HepG2 (cell line): ENCODE data around the gene SURF2. TPM values are rescaled to one million over a fixed set of nuclear protein-coding genes. Genes with fewer than 3 reads are reported as not detected.

Experiments
- ELF1 ChIP-seq: sonication (generic); formaldehyde crosslinking; IDR thresholded peaks from 2 replicates; pipeline ENCODE4 v1.4.0; 2020; ENCODE audit warnings: missing genetic modification reagents
- FOXC1 ChIP-seq: sonication (generic); formaldehyde crosslinking; IDR thresholded peaks from 2 replicates; pipeline ENCODE4 v1.8.0; 2022; ENCODE audit warnings: mild to moderate bottlenecking, missing genetic modification reagents, borderline replicate concordance
- FOXO1 ChIP-seq: sonication (generic); formaldehyde crosslinking; IDR thresholded peaks from 2 replicates; pipeline ENCODE4 v1.4.0; 2020; ENCODE audit warnings: missing genetic modification reagents
- HNF4G ChIP-seq, 2 experiments: sonication (generic) in 1 of 2; formaldehyde crosslinking in 1 of 2; IDR thresholded peaks; 2 replicates each; pipeline versions ENCODE4 v1.4.0 to v1.6.1; 2011 to 2020; ENCODE audit warnings: borderline replicate concordance in 2 of 2, low read depth in 2 of 2, mild to moderate bottlenecking in 2 of 2, low read length in 1 of 2, missing genetic modification reagents in 1 of 2, moderate library complexity in 1 of 2
- HOXA3 ChIP-seq: sonication (generic); formaldehyde crosslinking; IDR thresholded peaks from 2 replicates; pipeline ENCODE4 v1.5.0; 2020; ENCODE audit warnings: missing genetic modification reagents
- IRX3 ChIP-seq: sonication (generic); formaldehyde crosslinking; IDR thresholded peaks from 2 replicates; pipeline ENCODE4 v1.8.1; 2023; ENCODE audit warnings: mild to moderate bottlenecking, low read depth, missing genetic modification reagents, borderline replicate concordance
- MED1 ChIP-seq: sonication (generic); formaldehyde crosslinking; IDR thresholded peaks from 2 replicates; pipeline ENCODE4 v1.4.0; 2020; ENCODE audit warnings: missing genetic modification reagents
- NR2F1 ChIP-seq, 2 experiments: fragments of 450-650 bp in 1 of 2; formaldehyde crosslinking in 1 of 2; IDR thresholded peaks; 2 replicates each; pipeline versions ENCODE4 v1.5.0 to v1.6.1; 2016 to 2020; ENCODE audit warnings: mild to moderate bottlenecking in 1 of 2, missing compliant biosample characterization in 1 of 2, missing genetic modification reagents in 1 of 2, moderate library complexity in 1 of 2
- POLR2AphosphoS5 ChIP-seq: IDR thresholded peaks from 2 replicates; pipeline ENCODE4 v1.6.1; 2012; ENCODE audit warnings: low read depth, low read length
- RARA ChIP-seq: IDR thresholded peaks from 2 replicates; pipeline ENCODE4 v1.6.1; 2016; ENCODE audit warnings: missing genetic modification reagents, missing compliant biosample characterization
- SATB2 ChIP-seq: sonication (generic); formaldehyde crosslinking; IDR thresholded peaks from 2 replicates; pipeline ENCODE4 v1.5.0; 2020; ENCODE audit warnings: missing genetic modification reagents
- ZNF234 ChIP-seq: sonication (generic); formaldehyde crosslinking; conservative IDR thresholded peaks from 2 replicates; pipeline ENCODE4 v1.5.1; 2020; ENCODE audit warnings: mild to moderate bottlenecking, missing genetic modification reagents
- ZNF256 ChIP-seq: sonication (generic); formaldehyde crosslinking; conservative IDR thresholded peaks from 2 replicates; pipeline ENCODE4 v1.4.0; 2020; ENCODE audit warnings: missing genetic modification reagents
- ZNF264 ChIP-seq: sonication (generic); formaldehyde crosslinking; IDR thresholded peaks from 2 replicates; pipeline ENCODE4 v1.4.0; 2020; ENCODE audit warnings: missing genetic modification reagents
- ZNF766 ChIP-seq: sonication (generic); formaldehyde crosslinking; IDR thresholded peaks from 2 replicates; pipeline ENCODE4 v1.5.0; 2020; ENCODE audit warnings: missing genetic modification reagents, borderline replicate concordance
- ZNF772 ChIP-seq: sonication (generic); formaldehyde crosslinking; IDR thresholded peaks from 2 replicates; pipeline ENCODE4 v1.5.0; 2020; ENCODE audit warnings: mild to moderate bottlenecking, missing genetic modification reagents
- ZNF788 ChIP-seq: sonication (generic); formaldehyde crosslinking; IDR thresholded peaks from 2 replicates; pipeline ENCODE4 v1.5.0; 2020; ENCODE audit warnings: mild to moderate bottlenecking, missing genetic modification reagents, borderline replicate concordance
- ZNF850 ChIP-seq: sonication (generic); formaldehyde crosslinking; conservative IDR thresholded peaks from 2 replicates; pipeline ENCODE4 v1.9.0; 2021; ENCODE audit warnings: mild to moderate bottlenecking, missing genetic modification reagents
- polyA plus RNA-seq, 8 experiments: library from polyadenylated mRNA; depleted of rRNA in 3 of 8; stranded (reverse) in 7 of 8; unstranded in 1 of 8; fragments of >200 nt; fragmentation: Illumina TruSeq in 4 of 8; extraction: Trizol in 4 of 8; gene quantifications; 2 replicates each; pipeline versions ENCODE4 v1.2.1 to v1.2.3, GENCODE V29; 2011 to 2016; ENCODE audit warnings: low read depth in 4 of 8, missing spikeins in 1 of 8, mixed read lengths in 1 of 8; ENCODE audit not compliant: insufficient read depth in 1 of 8
- total RNA-seq, 5 experiments: library from RNA; depleted of rRNA; stranded (reverse); fragments of >200 nt; fragmentation: Illumina TruSeq; extraction: Trizol; gene quantifications; 2 replicates each; pipeline ENCODE4 v1.2.3, GENCODE V29; 2016; ENCODE audit warnings: low read depth in 1 of 5
- TF ChIP-seq, protein P1 (sequence below): sonication (generic); formaldehyde crosslinking; IDR thresholded peaks from 2 replicates; pipeline ENCODE4 v1.5.1; 2020; ENCODE audit warnings: missing genetic modification reagents, mild to moderate bottlenecking, borderline replicate concordance
- TF ChIP-seq, protein P2 (sequence below): sonication (generic); formaldehyde crosslinking; conservative IDR thresholded peaks from 2 replicates; pipeline ENCODE4 v1.4.0; 2020; ENCODE audit warnings: missing genetic modification reagents
- TF ChIP-seq, protein P3 (sequence below): sonication (generic); formaldehyde crosslinking; IDR thresholded peaks from 2 replicates; pipeline ENCODE4 v1.4.0; 2020; ENCODE audit warnings: missing genetic modification reagents
- TF ChIP-seq, protein P4 (sequence below): sonication (generic); formaldehyde crosslinking; IDR thresholded peaks from 2 replicates; pipeline ENCODE4 v1.5.0; 2020; ENCODE audit warnings: mild to moderate bottlenecking, missing genetic modification reagents, moderate library complexity

SURF2 gene
- total and polyA plus RNA-seq, 2 of the 13 experiments (the other 11 are each of a cell fraction or from before 2014, with no cell fraction given), result 6.3 to 13.6 TPM

DNA sequence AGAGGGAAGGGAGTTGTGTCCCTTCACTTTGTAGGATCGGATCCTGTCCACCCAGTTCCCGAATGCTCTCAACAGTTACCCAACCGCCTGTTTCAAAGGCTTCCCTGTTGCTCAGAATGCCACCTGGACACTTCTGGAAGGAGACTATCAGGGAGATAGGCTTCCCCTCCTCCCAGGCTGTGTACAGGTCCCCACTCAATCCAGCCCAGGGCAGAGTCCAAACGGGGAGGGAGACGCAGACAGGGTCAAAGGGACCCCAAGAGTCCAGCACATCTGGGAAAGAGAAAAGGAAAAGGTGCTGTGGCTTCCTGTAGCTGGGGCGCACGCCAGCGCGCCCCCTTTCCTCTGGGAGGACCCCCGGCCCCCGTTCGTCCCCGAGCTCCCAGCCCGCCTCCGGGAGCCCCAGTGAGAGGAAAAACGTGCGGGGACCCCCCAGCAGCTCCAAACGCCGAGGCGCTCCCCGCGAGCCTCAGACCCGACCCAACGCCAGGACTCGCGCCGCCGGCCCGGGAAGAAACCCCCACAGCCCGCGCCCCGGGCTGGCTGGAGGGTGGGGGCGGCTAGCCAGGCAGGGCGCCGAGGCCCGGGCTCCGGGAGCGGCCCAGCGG lies 18.9 kb downstream of the SURF2 start (continued):
- TF ChIP-seq ZNF256 (CRISPR knock-in tag), result 0 out of 2 replicates have a peak, but pooled peaks have one; percentile 45
- TF ChIP-seq HOXA3 (CRISPR knock-in tag), result peak; percentile 50; the same call in 1 of the 2 replicates
- TF ChIP-seq, protein P1, sequence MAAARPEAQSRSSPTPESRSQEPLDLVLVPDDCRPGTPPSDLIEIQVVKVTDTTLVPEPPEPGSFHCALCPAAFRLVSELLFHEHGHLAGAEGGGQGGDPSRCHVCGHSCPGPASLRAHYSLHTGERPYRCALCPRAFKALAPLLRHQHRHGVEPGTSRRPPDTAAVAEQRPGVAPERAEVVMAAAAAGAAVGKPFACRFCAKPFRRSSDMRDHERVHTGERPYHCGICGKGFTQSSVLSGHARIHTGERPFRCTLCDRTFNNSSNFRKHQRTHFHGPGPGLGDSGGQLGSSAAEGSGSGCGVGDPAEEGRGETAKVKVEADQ (CRISPR knock-in tag), result no peak
- TF ChIP-seq, protein P2, sequence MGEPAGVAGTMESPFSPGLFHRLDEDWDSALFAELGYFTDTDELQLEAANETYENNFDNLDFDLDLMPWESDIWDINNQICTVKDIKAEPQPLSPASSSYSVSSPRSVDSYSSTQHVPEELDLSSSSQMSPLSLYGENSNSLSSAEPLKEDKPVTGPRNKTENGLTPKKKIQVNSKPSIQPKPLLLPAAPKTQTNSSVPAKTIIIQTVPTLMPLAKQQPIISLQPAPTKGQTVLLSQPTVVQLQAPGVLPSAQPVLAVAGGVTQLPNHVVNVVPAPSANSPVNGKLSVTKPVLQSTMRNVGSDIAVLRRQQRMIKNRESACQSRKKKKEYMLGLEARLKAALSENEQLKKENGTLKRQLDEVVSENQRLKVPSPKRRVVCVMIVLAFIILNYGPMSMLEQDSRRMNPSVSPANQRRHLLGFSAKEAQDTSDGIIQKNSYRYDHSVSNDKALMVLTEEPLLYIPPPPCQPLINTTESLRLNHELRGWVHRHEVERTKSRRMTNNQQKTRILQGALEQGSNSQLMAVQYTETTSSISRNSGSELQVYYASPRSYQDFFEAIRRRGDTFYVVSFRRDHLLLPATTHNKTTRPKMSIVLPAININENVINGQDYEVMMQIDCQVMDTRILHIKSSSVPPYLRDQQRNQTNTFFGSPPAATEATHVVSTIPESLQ, result no peak
- TF ChIP-seq ZNF788 (CRISPR knock-in tag), result peak; percentile 51; the same call in 1 of the 2 replicates
- no peak for TF ChIP-seq NR2F1 (CRISPR knock-in tag; IDR thresholded peaks at IDR 0.05)
- 0 out of 2 replicates have a peak, but pooled peaks have one; percentile 27 for TF ChIP-seq ZNF772
- TF ChIP-seq ELF1 (CRISPR knock-in tag), result peak; percentile 62; the same call in 1 of the 2 replicates
- TF ChIP-seq, protein P3, sequence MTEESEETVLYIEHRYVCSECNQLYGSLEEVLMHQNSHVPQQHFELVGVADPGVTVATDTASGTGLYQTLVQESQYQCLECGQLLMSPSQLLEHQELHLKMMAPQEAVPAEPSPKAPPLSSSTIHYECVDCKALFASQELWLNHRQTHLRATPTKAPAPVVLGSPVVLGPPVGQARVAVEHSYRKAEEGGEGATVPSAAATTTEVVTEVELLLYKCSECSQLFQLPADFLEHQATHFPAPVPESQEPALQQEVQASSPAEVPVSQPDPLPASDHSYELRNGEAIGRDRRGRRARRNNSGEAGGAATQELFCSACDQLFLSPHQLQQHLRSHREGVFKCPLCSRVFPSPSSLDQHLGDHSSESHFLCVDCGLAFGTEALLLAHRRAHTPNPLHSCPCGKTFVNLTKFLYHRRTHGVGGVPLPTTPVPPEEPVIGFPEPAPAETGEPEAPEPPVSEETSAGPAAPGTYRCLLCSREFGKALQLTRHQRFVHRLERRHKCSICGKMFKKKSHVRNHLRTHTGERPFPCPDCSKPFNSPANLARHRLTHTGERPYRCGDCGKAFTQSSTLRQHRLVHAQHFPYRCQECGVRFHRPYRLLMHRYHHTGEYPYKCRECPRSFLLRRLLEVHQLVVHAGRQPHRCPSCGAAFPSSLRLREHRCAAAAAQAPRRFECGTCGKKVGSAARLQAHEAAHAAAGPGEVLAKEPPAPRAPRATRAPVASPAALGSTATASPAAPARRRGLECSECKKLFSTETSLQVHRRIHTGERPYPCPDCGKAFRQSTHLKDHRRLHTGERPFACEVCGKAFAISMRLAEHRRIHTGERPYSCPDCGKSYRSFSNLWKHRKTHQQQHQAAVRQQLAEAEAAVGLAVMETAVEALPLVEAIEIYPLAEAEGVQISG (CRISPR knock-in tag), result peak; percentile 98
- peak; percentile 31; the same call in 1 of the 2 replicates for TF ChIP-seq FOXO1 (CRISPR knock-in tag)
- peak; percentile 86 for TF ChIP-seq HNF4G (IDR thresholded peaks at IDR 0.05; ENCODE audit: borderline replicate concordance, low read depth, low read length)
- no peak for TF ChIP-seq HNF4G (CRISPR knock-in tag; IDR thresholded peaks at IDR 0.05; ENCODE audit: borderline replicate concordance, low read depth)
- 0 out of 2 replicates have a peak, but pooled peaks have one; percentile 30 for TF ChIP-seq ZNF766 (CRISPR knock-in tag)
- no peak for TF ChIP-seq ZNF234
- TF ChIP-seq MED1 (CRISPR knock-in tag), result peak; percentile 49; the same call in 1 of the 2 replicates
- TF ChIP-seq POLR2AphosphoS5, result peak; percentile 69
- TF ChIP-seq FOXC1 (CRISPR knock-in tag), result peak; percentile 51; the same call in 1 of the 2 replicates
- 0 out of 2 replicates have a peak, but pooled peaks have one; percentile 44 for TF ChIP-seq ZNF264 (CRISPR knock-in tag)
- no peak for TF ChIP-seq ZNF850 (CRISPR knock-in tag)
- no peak for TF ChIP-seq IRX3
- TF ChIP-seq, protein P4, sequence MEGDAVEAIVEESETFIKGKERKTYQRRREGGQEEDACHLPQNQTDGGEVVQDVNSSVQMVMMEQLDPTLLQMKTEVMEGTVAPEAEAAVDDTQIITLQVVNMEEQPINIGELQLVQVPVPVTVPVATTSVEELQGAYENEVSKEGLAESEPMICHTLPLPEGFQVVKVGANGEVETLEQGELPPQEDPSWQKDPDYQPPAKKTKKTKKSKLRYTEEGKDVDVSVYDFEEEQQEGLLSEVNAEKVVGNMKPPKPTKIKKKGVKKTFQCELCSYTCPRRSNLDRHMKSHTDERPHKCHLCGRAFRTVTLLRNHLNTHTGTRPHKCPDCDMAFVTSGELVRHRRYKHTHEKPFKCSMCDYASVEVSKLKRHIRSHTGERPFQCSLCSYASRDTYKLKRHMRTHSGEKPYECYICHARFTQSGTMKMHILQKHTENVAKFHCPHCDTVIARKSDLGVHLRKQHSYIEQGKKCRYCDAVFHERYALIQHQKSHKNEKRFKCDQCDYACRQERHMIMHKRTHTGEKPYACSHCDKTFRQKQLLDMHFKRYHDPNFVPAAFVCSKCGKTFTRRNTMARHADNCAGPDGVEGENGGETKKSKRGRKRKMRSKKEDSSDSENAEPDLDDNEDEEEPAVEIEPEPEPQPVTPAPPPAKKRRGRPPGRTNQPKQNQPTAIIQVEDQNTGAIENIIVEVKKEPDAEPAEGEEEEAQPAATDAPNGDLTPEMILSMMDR (CRISPR knock-in tag), result peak; percentile 59
- 0 out of 2 replicates have a peak, but pooled peaks have one; percentile 40 for TF ChIP-seq SATB2 (CRISPR knock-in tag)
- TF ChIP-seq RARA (CRISPR knock-in tag), result 0 out of 2 replicates have a peak, but pooled peaks have one; percentile 14
